NB4 (cell line): ENCODE results near the gene FAM83E.
A peak's percentile ranks its signal among the peaks of the same experiment; 100 is the strongest.

Experiments used
- DNase-seq: peaks from one replicate; pipeline ENCODE4 v3.0.0; 2010; ENCODE audit warnings: low read depth
- H3K4me3 ChIP-seq: one replicate; pipeline ENCODE4 v1.5.1; 2011; ENCODE audit warnings: mild to moderate bottlenecking, low read depth, low read length, moderate library complexity
- MYC ChIP-seq: IDR thresholded peaks from 2 replicates; pipeline ENCODE4 v1.6.1; 2011; ENCODE audit warnings: low read depth, low read length
- POLR2A ChIP-seq: IDR thresholded peaks from 2 replicates; pipeline ENCODE4 v1.6.1; 2011; ENCODE audit warnings: mild to moderate bottlenecking; ENCODE audit not compliant: insufficient read length; ENCODE audit errors: extremely low read depth
- TF ChIP-seq, protein P1 (sequence below): IDR thresholded peaks from one replicate; pipeline ENCODE4 v1.5.1; 2012; ENCODE audit warnings: low read depth, low read length
- TF ChIP-seq, protein P2 (sequence below): IDR thresholded peaks from 2 replicates; pipeline ENCODE4 v1.6.1; 2011; ENCODE audit warnings: low read depth, low read length

FAM83E gene

DNA sequence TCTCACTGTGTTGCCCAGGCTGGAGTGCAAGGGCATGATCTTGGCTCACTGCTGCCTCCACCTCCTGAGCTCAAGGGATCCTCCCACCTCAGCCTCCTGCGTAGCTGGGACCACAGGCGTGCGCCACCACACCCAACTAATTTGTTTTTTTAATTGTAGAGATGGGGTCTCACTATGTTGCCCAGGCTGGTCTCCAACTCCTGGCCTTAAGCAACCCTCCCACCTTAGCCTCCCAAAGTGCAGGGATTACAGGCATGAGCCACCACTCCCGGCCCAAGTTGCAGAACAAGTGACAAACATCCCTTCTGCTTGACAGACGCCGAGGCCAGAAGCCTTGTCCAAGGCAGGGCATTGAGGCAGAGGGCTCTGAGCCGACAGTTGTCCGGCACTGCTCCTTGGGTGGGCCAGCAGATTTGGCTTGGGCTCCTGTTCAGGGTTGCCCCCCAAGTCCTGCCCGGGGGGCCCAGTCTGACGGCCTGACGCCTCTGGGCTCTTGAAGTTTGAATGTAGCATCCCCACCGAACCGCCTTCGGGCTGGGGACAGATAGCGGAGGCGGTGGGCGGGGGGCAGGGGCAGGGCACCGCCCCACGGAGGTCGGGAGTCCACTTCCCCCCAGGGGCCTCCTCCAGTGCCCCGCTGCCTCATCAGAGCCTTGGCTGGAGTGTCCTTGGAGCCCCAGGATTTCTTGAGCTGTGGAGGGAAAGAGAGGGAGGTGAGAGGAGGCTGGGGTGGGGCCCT, 14.0 kb downstream of the FAM83E start:
- no peak for TF ChIP-seq MYC
- TF ChIP-seq, protein P1, sequence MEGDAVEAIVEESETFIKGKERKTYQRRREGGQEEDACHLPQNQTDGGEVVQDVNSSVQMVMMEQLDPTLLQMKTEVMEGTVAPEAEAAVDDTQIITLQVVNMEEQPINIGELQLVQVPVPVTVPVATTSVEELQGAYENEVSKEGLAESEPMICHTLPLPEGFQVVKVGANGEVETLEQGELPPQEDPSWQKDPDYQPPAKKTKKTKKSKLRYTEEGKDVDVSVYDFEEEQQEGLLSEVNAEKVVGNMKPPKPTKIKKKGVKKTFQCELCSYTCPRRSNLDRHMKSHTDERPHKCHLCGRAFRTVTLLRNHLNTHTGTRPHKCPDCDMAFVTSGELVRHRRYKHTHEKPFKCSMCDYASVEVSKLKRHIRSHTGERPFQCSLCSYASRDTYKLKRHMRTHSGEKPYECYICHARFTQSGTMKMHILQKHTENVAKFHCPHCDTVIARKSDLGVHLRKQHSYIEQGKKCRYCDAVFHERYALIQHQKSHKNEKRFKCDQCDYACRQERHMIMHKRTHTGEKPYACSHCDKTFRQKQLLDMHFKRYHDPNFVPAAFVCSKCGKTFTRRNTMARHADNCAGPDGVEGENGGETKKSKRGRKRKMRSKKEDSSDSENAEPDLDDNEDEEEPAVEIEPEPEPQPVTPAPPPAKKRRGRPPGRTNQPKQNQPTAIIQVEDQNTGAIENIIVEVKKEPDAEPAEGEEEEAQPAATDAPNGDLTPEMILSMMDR = no peak
- TF ChIP-seq, protein P2, sequence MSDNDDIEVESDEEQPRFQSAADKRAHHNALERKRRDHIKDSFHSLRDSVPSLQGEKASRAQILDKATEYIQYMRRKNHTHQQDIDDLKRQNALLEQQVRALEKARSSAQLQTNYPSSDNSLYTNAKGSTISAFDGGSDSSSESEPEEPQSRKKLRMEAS = no peak
- TF ChIP-seq POLR2A = no peak
- DNase-seq = peak; percentile 33
- H3K4me3 ChIP-seq = no peak overlapping the region

DNA sequence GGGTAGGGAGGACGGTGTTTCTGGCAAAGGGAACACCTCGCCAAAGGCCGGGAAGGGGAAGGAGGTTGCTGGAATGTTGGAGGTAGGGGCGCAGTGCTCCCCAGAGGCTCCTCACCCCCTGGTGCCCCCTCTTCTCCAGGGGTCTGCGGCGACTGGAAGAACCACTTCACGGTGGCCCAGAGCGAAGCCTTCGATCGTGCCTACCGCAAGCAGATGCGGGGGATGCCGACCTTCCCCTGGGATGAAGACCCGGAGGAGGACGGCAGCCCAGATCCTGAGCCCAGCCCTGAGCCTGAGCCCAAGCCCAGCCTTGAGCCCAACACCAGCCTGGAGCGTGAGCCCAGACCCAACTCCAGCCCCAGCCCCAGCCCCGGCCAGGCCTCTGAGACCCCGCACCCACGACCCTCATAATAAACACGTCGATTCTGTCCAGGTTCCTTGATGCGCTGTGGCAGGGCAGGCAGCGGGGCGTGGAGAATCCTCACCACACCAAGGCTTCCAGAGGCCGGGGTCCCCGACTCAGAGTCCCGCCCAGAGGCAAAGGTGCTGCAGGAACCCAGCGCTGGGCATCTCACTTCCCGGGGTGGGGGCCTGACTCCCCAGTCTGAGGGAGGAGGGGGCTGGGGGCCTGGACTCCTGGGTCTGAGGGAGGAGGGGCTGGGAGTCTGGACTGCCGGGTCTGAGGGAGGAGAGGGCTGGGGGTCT, 15.7 kb downstream of the FAM83E start:
- no peak for DNase-seq
- TF ChIP-seq, protein P1 = no peak
- TF ChIP-seq, protein P2 = no peak
- no peak for TF ChIP-seq POLR2A
- TF ChIP-seq MYC = no peak
- no peak overlapping the region for H3K4me3 ChIP-seq

DNA sequence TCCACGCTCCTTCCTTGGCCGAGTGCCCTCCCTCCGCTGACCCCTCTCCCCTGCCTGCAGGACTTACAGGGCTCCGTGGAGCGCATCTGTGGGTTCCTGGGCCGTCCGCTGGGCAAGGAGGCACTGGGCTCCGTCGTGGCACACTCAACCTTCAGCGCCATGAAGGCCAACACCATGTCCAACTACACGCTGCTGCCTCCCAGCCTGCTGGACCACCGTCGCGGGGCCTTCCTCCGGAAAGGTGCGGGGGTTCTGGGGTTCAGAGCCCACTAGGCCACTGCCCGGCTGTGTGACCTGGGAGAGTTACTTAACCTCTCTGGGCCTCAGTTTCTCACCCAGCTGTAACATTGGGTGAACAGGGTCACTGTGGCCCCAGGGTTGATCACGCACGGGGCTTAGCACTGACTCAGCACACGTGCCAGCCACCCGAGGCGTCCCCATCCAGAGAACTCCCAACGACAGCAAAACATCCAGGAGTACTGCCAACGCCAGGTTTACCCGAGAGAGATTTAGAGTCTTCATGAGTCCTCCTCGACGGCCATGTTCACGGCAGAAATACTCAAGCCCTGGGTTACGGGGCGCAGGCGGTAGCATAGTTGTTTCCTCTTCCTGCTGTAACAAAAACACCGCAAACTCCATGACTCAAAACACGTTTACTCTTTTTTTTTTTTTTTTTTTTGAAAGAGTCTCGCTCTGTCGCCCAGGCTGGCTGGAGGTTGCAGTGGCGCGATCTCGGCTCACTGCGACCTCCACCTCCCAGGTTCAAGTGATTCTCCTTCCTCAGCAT, 18.0 kb downstream of the FAM83E start:
- TF ChIP-seq, protein P2 = no peak
- TF ChIP-seq POLR2A (no peak), MYC (no peak)
- TF ChIP-seq, protein P1 = no peak
- H3K4me3 ChIP-seq = no peak overlapping the region
- DNase-seq = peak; percentile 54

DNA sequence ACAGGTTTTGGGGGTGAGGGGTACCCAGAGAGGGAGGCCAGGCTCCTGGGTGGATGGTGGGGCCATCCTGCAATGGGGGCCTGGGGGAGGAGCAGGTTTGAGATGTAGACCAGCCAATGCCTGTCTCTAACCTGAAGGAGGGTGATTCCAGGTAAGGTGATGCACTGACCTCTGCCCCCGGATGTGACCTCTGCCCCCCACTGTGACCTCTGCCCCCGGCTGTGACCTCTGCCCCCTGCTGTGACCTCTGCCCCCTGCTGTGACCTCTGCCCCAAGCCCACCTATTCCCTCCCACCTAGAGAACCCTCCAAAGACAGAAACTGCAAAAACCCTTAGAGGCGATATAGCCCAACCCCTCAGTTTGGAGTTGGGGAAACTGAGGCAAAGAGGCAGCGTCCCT, 18.6 kb downstream of the FAM83E start:
- H3K4me3 ChIP-seq = no peak overlapping the region
- no peak for DNase-seq
- TF ChIP-seq MYC (no peak), POLR2A (no peak)
- TF ChIP-seq, protein P2 = no peak
- TF ChIP-seq, protein P1 = no peak

DNA sequence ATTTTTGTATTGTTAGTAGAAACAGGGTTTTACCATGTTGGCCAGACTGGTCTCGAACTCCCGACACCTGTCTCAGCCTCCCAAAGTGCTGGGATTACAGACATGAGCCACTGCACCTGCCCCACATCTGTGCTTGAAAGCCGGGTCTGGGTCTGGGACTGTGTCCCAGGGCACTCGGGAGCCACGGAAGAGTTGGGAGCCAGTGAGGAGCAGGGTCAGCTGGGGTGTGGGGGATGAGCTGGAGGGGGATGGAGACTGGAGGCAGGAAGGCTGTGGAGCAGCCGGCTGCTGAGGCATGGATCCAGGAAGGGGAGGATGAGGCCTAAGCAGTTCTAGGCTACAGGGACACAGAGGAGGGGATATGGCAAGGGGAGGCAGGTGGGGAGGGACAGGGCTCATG, 19.0 kb downstream of the FAM83E start:
- no peak overlapping the region for H3K4me3 ChIP-seq
- DNase-seq = peak; percentile 38
- no peak for TF ChIP-seq MYC
- TF ChIP-seq, protein P2 = no peak
- TF ChIP-seq POLR2A = no peak
- TF ChIP-seq, protein P1 = no peak
